NCI-H345 (cell line): ENCODE data around the gene KHNYN.
"Not testable (repeated sequence)": the region's sequence is repeated elsewhere in the genome, so short reads cannot be mapped to it uniquely, and the experiment has no call there.

Source experiments
- DNase-seq: peaks from one replicate; lab custom pipeline; 2025; lab: John Stamatoyannopoulos, UW

The KHNYN gene

DNA sequence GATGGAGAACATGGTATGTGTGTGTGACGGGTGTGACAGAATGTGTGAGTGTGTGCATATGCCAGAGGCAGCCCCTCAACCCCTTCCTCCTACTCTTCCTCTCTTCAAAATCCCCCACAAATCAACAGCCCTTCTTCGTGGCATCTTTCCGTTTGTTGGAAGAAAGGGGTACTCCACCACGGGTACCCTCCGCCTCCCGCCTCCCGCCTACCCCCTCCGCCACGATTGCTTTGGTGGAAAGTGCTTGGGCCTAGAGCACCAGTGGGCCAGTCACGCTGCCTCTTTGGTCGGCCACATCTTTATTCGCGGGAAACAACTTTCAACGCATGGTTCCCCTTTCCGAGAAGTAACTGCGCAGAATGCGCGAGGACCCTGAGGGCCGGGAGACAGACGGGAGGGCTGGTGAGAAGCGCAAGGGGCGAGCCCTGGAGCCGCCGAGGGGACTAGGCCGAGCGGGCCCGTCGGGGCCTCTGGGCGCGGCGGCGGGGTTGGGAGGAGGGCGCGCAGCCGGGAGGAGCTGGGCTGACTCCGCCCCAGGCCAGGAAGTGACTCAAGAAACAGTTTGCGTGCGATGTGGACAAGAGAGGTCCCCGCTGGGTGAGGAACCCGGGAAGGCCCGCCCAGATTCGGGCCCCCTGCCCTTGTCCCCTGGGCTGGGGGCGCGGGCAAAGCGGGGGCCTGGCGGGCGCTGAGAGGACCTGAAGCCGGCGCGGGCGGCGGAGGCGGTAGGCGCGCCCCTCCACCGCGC lies at the start of gene KHNYN, which contains the start of gene CBLN3:
TSS of gene KHNYN (plus strand) at position 560 of the 748 bp plus-strand sequence. CDS start 777 bp downstream, outside the sequence.
TSS of gene CBLN3 (minus strand) at position 274 of the 748 bp plus-strand sequence. CDS start 614 bp downstream, outside the sequence.
- peak; percentile 69 for DNase-seq

DNA sequence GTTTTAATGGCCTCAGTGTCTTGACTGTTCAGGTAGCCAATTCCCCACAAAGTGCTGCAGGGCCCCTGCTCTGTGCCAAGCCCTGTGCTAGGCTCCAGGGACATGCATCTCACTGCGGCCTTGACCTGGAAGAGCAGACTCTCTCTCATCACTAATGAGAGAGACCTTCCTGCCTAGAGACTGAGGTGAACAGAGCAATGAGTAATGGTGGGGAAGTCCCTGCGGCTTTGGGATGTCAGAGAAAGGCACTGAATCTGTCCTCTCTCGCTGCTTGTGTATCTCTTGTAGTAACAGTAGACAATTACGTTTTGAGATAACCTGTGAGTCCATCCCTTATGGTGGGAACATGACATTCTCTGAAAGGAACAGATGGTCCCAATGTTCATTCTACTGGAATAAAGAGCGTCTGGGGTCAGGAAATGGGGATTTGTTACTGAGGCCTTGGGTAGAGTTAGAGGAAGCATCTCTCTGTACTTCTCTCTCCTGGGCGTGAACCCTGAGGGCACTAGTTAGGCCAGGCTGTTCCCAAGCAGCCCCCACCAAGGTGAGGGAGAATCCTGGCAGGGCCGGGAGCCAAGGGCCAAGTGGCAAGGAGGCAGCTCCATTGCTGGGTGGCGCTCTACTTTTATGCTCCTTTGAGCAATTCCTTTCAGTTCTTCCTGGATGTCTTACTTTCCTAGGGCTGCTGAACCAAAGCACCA lies 48.2 kb upstream of the KHNYN start:
- no peak for DNase-seq

DNA sequence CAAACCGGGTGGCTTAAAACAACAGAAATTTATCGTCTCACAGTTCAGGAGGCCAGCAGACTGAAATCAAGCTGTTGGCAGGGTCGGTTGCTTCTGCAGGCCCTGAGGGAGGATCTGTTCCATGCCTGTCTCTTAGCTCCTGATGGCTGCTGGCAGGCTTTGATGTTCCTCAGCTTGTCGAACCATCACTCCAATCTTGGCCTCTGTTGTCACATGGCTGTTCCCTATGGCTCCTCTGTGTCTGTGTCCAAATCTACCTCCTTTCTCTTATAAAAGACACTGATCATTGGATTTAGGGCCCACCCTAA lies 47.7 kb upstream of the KHNYN start:
- DNase-seq, result no peak

DNA sequence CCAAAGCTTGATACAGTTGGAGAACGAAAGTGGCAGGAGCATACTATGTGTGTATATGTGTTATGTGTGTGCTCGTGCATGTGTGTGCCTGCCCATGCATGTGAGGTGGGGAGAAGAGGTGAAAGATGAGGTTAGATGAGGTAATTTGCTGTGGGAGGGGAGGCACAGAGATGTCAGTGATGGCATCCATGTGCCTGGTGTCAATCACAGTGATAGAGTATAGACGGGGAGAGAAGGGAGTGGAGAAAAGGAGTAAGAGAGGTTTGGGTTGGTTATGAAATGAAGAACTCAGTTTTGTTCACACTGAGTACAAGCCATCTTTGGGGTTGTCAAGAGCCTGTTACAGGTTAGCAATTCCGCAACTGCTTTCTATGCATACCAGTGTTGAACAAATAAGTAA lies 45.6 kb upstream of the KHNYN start:
- DNase-seq, result no peak

DNA sequence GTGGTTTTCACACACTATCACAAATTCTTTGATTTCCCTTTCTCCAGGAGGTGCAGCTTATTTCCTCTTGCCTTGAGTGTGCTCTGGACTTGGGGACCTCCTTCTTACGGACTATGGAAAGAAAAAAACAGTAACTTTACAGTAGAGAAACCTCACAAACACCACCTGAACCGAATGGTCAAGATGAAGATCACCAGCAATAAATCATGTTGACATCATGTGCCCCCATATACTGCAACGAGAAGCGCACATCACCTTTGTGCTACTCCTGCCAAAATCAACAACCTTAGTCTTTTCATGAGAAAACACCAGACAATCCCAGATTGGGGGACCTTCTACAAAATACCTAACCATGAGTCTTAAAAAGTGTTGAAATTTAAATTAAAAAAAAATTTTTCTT lies 44.2 kb upstream of the KHNYN start:
- no peak for DNase-seq

DNA sequence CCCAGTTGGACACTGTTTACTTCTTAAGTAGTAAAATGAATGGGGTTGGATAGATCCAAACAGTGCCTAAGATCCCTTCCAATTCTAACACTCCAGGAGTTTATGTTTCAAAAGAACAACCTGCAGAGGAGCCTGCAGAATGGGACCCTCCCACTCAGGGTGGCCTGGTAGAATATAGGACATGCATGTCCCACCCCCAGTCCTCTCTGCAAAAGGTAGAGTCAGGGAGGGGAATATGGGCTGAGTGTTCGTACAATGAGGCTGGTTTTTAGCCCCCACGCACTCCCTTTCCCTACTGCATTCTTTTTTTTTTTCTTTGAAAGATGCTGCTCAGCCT lies 42.8 kb upstream of the KHNYN start:
- DNase-seq, result no peak

DNA sequence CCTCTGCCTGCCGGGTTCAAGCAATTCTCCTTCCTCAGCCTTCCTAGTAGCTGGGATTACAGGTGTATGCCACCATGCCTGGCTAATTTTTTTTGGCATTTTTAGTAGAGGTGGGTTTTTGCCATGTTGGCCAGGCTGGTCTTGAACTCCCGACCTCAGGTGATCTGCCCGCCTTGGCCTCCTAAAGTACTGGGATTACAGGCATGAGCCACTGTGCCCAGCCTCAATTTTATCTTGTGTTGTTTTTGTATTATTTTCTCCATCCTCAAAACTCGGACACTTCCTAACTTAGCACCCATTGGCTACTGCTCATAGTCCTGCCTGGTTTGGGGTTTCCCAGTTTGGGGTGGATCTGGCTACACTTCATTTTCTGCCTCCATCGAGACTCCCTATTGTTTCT lies 42.2 kb upstream of the KHNYN start:
- not testable (repeated sequence) for DNase-seq

DNA sequence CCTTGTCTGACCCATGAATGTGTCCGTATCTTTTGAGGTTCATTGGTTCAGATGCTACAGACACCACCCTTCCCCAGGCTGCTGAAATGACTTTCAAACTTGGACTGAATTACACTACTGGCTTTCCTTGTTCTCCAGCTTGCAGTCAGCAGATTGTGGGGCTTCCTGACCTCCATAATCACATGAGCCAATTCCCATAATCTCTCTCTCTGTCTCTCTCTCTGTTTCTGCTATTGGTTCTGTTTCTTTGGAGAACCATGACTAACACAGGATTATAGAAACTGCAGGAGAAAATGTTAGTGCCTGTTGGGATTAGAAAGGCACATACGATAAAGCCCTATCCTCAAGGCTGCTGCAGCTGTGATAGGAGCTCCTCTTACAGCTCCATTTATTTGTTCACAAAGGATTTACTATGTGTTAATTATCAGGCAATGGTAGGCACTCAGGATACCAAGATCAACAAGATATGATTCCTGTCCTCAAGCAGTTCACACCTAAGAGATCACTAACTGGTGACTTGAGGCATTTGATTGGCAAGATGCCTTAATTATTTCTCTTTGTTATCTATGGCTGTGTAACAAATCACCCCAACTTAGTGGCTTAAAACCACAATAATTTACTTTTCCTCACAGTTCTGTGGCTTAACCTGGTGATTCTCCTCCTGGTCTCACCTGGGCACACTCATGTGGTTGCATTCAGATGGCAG lies 41.1 kb upstream of the KHNYN start:
- no peak for DNase-seq

DNA sequence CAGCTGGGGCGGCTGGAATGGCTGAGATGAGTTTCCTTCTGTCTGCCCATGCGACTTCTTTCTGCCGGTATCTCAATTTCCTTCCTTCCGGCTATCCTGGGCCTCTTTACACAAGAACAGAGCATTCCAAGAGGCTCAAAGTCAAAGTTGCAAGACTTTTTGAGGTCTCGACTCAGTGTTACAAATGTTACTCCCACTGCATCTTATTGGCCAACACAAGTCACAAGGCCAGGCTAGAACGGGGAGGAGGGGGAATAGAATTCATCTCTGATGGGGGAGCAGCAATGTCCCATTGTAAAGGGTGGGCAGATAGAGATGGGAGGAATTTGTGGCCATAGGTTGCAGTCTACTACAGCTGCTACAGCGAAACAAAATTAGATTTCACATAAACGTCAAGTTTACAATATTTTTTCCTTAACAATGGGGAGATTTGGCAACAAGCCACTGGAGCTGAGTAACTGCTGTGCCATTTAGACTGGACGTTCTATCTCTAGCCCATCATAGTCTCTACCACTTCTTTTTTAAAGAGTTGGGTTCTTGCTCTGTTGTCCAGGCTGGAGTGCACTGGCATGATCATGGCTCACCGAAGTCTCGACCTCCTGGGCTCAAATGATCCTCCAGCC lies 40.4 kb upstream of the KHNYN start:
- DNase-seq, result no peak

DNA sequence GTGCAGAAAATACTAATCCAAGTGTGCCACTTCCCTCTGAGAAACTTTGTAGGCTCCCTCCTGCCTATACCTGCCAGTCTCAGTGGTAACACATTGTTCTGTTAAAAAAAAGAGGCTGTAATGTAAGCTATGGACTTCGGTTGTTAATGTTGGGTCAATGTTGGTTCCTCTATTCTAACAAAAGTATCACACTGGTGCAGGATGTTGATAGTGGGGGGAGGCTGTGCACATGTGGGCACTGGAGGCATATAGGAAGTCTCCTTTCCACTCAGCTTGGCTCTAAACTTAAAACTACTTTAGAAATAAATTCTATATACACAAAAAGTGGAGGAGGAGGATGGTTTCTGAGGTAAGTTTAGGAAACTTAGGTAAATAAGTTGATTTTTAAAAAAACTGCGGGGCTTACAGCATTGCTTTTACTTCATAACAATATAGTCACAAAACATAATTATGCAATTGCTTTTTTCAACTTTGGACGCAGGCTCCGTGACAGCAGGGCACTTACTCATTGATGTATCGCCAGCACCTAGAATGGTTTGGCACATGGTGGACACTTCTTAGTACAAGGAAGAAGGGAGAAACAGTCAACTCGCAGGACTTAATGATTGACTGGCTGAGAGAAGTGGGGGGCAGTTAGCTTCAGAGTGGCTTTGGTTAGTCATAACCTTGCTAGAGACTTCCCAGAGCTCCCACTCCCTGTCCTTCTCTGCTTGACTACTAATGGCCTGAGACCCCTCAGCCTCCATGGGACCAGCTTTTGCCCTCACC lies 38.9 kb upstream of the KHNYN start:
- DNase-seq, result no peak

DNA sequence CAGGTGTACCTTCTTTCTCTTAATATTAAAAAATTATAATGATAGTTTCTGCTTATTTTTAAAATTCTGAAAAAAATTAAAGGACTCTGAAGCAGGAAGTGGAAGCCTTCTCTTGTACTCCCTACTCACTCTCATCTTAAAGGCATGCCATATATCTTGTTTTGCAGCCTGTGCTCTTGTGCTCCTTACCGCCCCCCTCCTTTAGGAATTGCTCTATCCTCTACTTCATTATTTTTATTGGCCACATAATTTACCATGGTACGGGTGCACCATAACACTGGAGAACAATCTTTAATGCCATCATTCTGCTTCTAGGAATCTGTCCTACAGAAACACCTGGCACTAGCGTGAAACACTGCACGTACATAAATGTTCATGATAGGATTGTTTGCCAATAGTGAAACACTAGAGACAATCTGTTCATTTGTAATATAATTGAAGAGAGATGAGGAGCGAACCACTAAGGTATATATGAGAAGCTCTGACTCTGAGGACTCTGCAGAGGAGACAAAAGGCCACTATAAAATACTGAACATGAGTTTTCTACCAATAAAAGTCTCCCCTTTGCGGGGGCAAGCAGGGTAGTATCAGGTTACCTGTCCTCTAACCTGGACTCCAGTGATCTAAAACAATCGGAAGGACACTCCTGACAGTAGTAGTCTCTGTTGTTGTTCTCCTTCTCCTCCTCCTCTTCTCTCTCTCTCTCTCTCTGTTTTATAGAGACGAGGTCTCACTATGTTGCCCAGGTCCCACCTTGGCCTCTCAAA lies 37.2 kb upstream of the KHNYN start:
- DNase-seq, result peak; percentile 41

DNA sequence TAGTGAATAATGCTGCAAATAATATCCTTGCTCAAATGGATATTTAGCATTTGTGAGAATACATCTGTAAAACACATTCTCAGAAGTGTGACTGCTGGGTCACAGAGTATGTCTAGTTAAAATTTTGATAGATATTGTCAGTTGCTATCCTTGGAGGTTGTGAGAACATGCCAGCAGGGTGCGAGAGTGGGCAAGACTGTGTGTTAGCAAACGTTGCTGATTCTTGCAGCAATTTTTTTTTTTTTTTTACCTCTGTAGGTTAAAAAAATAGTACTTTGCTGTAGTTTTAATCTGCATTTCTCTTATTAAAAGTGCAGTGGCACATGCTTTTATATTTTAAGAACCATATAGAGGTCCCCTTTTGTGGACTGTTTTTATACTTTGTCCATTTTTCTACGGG lies 35.5 kb upstream of the KHNYN start:
- no peak for DNase-seq

DNA sequence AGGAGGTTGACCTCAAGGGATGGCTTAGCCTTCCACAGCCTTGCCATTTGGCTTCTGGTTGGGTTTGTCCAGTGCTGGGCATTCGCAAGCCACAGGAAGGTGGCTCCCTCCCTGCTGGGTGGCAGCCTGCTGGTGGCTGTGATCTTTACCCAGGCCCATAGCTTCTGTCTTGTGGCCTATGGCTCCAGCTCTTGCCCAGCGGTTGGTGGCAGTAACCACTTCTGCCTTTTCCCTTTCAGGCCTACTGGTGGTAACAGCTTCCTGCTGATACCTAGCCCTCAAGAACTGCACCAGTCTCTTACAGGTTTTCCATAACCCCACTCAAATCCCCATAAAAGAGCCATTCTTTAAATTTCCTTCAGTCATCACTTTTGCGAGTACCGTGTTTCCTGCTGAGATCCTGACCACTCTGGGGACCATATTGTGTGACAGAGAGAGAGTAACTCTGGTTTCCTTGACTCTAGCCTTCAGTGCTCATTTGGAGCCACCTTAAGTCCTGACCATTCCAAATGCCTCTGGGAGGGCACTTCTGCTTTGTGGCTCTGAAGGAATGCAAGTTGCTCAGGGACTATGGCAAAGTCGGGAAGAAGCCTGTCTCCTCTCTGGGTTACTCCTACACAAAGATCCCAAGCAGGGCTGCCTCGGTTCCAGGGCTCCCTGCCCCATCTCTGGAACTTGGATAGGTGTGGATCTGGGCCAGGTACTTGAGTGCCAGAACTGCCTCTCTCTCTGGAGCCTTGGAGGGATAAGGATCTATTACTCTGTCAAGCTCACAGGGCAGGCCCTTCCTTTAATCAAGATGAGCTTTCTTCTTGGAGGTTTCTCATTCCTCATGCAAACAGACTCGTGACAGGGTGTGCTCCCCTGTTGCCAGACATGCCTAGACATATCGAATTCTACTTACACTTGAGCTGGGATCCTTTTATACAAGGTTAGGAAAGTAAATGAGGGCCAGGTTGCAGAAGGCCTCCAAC lies 33.9 kb upstream of the KHNYN start:
- DNase-seq, result no peak

DNA sequence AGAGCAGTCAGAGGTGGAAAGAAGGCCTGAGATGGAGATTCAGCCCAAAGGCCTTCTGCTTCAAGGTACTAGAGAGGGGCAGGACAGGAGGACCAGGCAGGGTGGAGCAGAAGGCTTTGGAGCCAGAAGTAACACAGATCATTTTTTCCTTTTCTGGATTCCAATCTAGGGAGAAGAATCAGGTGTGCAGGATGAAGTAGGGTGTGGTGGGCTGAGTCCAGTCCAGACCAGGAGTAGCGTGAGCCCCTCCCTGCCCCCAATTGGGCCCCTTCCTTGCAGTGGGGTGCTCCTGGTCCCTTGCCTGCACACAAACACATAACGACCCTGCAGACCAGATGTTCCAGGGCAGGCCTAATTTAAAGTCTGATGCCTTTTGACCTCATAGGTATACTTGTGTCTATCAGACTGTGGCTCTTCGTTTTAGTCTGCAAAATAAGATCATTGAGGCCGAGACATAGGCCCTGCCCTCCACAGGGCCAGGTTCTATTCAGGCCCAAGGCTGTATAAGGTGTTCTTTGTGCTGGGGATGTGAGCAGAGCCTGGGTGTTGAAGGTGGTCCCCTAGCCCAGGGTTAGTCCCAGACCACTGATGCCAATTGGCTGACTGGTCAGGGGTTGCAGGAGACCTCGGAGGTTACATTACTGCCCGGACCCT lies 32.0 kb upstream of the KHNYN start:
- no peak for DNase-seq

DNA sequence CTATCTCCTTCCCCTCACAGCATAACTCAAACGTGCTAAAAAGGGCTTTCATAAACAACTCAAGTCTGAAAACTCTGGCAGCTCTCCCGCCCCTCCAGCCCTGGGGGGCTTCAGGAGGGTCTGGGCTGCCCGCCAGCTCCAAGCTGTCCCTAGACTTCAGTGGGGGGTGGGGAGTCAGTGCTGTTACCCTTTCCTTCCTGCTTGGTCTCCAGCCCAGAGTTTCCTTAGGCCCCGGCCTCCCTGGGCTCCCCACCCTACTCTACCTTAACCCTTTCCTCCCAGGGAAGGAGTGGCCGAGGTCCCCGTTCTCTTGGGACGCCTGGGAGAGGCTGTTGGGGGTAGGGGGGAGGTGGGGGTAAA lies 31.5 kb upstream of the KHNYN start:
- DNase-seq, result no peak

DNA sequence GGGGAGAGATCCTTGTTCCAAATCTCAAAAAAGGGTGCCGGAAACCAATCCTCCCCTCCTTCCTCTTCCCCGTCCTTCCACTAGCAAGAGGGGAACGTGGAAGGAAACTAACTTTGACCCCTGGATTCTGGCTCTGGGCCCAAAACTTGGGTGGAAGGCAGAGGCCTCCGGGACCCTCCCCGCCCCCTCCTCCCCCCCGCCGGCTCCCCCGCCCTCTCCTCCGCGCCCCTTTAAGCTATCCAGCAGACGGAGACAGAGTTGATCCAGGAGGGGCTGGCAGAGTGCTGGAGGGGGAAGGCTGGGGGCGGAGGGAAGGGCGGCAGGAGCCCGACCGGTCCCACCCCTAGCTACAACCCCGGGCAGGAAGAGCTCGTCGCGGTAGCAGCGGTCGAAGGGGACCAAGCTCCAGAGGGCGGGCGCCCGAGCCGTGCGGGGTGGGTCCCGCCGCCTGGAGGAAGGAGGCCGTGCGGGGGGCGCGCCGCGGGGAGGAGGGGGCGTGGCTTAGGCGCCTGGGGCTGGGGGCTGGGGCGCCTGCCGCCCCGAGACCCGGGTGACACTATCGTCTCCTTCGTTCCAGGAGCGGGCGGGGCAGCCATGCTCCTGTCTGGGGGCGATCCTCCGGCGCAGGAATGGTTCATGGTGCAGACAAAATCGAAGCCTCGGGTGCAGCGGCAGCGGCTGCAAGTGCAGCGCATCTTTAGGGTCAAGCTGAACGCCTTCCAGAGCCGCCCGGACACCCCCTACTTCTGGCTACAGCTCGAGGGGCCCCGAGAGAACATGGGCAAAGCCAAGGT lies 30.9 kb upstream of the KHNYN start, which contains the start of gene NYNRIN:
TSS of gene NYNRIN (plus strand) at position 351 of the 794 bp plus-strand sequence. CDS start at position 595, 244 bp downstream.
- peak; percentile 36 for DNase-seq

DNA sequence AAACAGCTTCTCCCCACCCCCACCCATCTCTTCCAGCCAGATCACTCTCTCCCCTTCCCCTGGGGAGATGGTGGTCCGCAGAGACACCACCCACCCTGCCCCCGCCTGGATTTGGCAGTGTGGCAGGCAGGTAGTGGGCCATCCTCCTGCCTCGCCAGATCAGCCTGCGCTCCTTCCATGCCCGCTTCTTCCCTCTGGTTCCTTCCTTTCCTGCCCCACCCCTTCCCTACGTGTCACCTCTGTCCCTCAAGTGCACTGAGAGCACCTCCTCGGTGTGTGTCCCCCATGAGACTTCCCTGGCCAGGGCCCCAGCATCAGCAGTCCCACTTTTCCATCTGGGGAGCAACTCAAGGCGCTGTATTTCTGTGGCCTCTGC lies 30.3 kb upstream of the KHNYN start:
- DNase-seq, result no peak

DNA sequence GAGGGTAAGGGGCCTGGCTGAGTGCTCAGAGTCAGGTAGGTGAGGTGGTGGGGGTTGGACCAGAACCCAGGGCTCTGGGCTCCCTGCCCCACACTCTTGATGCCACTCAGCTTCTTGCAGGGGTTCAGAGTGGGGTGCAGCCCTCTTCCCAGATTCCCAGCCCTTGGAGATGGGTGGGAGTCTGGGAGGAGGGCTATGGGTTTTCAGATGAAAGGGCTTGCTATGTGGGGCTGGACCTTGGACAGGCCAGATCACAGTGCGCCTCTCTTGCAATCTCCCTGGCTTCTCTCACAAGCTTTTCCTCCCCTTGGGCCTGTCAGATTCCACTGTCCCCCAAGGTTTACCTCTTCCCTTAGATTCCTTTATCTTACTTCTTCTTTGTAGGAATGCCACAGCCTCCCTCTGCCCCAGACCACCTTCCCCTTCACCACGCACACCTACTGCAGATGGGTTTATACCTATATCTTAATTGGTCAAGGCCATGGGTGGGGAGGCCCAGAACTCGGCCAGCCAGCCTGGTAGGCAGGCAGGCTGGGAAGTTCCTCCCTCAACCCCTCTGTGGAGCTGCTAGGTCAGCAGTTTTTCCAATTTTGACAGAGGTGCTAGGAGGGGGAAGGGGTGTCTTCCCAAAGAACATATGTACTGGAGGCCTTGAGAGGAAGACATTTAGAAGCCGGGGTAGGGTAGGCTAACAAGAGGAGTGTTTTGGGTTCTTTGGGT lies 29.6 kb upstream of the KHNYN start:
- no peak for DNase-seq
